Thyroid gland (tissue), 4 donors: ENCODE data around the gene CCBE1. TPM values are rescaled to one million over a fixed set of nuclear protein-coding genes. Genes with fewer than 3 reads are reported as not detected.

ENCODE experiments used
- DNase-seq, 2 donors: peaks; one replicate each; pipeline ENCODE4 v3.0.0-alpha.2; 2019
- H3K27ac ChIP-seq, 3 donors: fragments of 200-600 bp; sonication (generic); 1 replicate in 2 of 3; 2 replicates in 1 of 3; pipeline ENCODE4 v1.5.1; 2016 to 2019; ENCODE audit warnings: mild to moderate bottlenecking in 1 of 3, moderate library complexity in 1 of 3
- H3K27me3 ChIP-seq: fragments of 200-600 bp; sonication (generic); one replicate; pipeline ENCODE4 v1.5.1; 2019
- H3K36me3 ChIP-seq, 2 donors: fragments of 200-600 bp; sonication (generic); one replicate each; pipeline ENCODE4 v1.5.1; 2016 to 2019
- H3K4me1 ChIP-seq, 2 donors: fragments of 200-600 bp; sonication (generic); one replicate each; pipeline ENCODE4 v1.5.1; 2017 to 2019
- H3K4me3 ChIP-seq, 3 donors: fragments of 200-600 bp; sonication (generic); replicated peaks in 1 of 3; 1 replicate in 2 of 3; 2 replicates in 1 of 3; pipeline ENCODE4 v1.5.1; 2016; ENCODE audit warnings: mild to moderate bottlenecking in 1 of 3
- H3K9me3 ChIP-seq: fragments of 200-600 bp; sonication (generic); one replicate; pipeline ENCODE4 v1.5.1; 2017
- CTCF ChIP-seq, 6 experiments: fragments of 200-600 bp in 3 of 6; fragments of 450-650 bp in 3 of 6; sonication (generic) in 3 of 6; IDR thresholded peaks; one replicate each; pipeline ENCODE4 v1.5.1; 2016 to 2019; ENCODE audit warnings: antibody characterized with exemption in 6 of 6, mild to moderate bottlenecking in 2 of 6, inconsistent platforms in 1 of 6, moderate library complexity in 1 of 6
- POLR2A ChIP-seq, 2 donors: fragments of 450-650 bp; IDR thresholded peaks; one replicate each; pipeline ENCODE4 v1.6.1; 2017; ENCODE audit warnings: antibody characterized with exemption in 2 of 2, mild to moderate bottlenecking in 2 of 2, moderate library complexity in 1 of 2
- WGBS, 2 donors: methylation state at CpG; one replicate each; pipeline ENCODE4 v1.1.5; 2017; 5-methylcytosine and 5-hydroxymethylcytosine counted together
- intact Hi-C: fragments of 100-400 bp; cut with DNase I; formaldehyde crosslinking; loops from one replicate; pipeline ENCODE4 v1.15.1; 2023
- total RNA-seq, 4 donors: library from RNA; depleted of rRNA; stranded (reverse); fragments of >200 nt; gene quantifications; one replicate each; pipeline ENCODE4 v1.2.3, GENCODE V29; 2016

The CCBE1 gene
- total RNA-seq, 4 donors from 2014 or later, result 0.34 to 9.0 (median 1.1) TPM

DNA sequence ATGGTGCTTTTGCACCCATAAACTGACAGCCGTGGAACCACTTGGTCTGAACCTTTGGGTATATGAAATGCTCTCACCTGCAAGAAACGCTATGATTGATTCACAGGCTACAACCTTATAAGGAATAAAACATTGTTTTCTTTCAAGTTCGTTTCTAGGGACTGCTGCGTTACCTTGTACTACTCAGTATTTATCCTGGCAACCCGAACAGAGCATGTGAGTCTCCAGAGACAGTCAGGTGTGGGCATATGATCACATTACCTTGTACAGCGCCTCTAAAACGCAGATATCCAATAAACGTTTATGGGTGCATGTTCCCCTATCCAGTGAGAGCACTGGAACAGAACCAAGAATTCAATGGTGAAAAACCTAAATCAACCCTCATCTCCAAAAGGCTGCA is 1.7 kb downstream of the CCBE1 start:
- Histone ChIP-seq H3K27me3 (peaks cover 6% of the 10 kb centered on the region), H3K9me3 (no peaks in the 10 kb centered on the region), H3K4me3 (no peak overlapping the region), H3K4me1 (peaks cover 14 to 25% of the 10 kb centered on the region in 2 donors), H3K27ac (no peak overlapping the region), H3K36me3 (no peaks in the 10 kb centered on the region)
- WGBS, 2 donors, result 47 to 52% methylated on average over 8 of the region's 8 CpGs
- no peak for DNase-seq
- TF ChIP-seq POLR2A (IDR thresholded peaks at IDR 0.05), result no peak
- TF ChIP-seq CTCF (IDR thresholded peaks at IDR 0.05), result no peak
- intact Hi-C loops, result no loop called here

DNA sequence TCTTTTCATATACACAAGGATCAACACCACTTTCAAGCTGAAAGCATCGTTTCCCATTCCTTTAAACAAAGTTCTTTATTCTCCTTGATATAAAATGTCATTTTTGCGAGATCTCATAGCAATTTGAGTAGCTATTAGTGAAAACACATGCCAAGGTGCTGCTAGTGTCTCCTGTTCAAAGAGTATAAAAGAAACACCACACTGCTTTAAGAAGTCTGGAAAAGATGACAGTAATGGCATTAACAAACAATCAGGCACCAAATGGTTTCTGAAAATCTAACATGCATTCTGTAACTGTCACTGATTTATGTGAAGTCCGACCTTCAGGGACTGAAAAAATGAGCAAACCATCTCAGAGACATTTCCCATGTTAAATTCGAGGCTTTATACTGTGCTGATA is 2.4 kb downstream of the CCBE1 start:
- no peaks in the 10 kb centered on the region for H3K36me3 ChIP-seq
- DNase-seq, result no peak
- H3K4me1 ChIP-seq, result peaks cover 14 to 25% of the 10 kb centered on the region in 2 donors
- peaks cover 6% of the 10 kb centered on the region for H3K27me3 ChIP-seq
- intact Hi-C loops, result no loop called here
- no peaks in the 10 kb centered on the region for H3K9me3 ChIP-seq
- H3K4me3 ChIP-seq, result no peak overlapping the region
- no peak overlapping the region for H3K27ac ChIP-seq
- TF ChIP-seq CTCF (IDR thresholded peaks at IDR 0.05) (no peak), POLR2A (IDR thresholded peaks at IDR 0.05) (no peak)
- 70 to 73% methylated on average over 4 of the region's 4 CpGs for WGBS, 2 donors

DNA sequence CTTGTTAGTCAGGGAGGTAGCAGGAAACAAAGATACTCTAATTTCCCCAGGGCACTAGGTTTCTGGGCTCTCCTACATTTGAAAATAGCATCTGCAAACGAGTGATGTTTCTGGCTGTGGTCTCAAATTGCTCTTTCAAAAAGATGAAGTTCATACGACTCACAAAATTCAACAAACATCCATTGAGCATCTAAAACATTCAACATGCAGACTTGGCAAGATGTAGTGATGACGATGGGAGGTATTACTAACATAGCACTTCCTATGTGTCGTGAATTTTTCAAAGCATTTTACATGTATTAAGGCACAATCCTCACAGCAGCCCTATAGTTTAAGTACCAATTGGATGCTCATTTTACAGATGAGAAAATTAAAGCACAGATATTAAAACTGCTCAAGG is 5.2 kb downstream of the CCBE1 start:
- Histone ChIP-seq H3K4me3 (no peak overlapping the region), H3K9me3 (no peaks in the 10 kb centered on the region), H3K4me1 (peaks cover 9 to 11% of the 10 kb centered on the region in 2 donors), H3K27me3 (peaks cover 4% of the 10 kb centered on the region), H3K27ac (no peak overlapping the region), H3K36me3 (no peaks in the 10 kb centered on the region)
- no peak for TF ChIP-seq CTCF (IDR thresholded peaks at IDR 0.05)
- TF ChIP-seq POLR2A (IDR thresholded peaks at IDR 0.05), result no peak
- intact Hi-C loops, result no loop called here
- no peak for DNase-seq
- 65 to 67% methylated on average over 4 of the region's 4 CpGs for whole genome bisulfite sequencing, 2 donors

GRCh38 chr18:59690996-59691395 is 6.2 kb downstream of the CCBE1 start:
- intact Hi-C loops, result no loop called here
- H3K9me3 ChIP-seq, result no peaks in the 10 kb centered on the region
- no peak overlapping the region for H3K4me3 ChIP-seq
- H3K27ac ChIP-seq, result no peak overlapping the region
- TF ChIP-seq POLR2A (IDR thresholded peaks at IDR 0.05) (no peak), CTCF (IDR thresholded peaks at IDR 0.05) (no peak)
- H3K27me3 ChIP-seq, result no peaks in the 10 kb centered on the region
- H3K36me3 ChIP-seq, result no peaks in the 10 kb centered on the region
- DNase-seq, result no peak
- H3K4me1 ChIP-seq, result peaks cover 0 to under 1% of the 10 kb centered on the region in 2 donors

DNA sequence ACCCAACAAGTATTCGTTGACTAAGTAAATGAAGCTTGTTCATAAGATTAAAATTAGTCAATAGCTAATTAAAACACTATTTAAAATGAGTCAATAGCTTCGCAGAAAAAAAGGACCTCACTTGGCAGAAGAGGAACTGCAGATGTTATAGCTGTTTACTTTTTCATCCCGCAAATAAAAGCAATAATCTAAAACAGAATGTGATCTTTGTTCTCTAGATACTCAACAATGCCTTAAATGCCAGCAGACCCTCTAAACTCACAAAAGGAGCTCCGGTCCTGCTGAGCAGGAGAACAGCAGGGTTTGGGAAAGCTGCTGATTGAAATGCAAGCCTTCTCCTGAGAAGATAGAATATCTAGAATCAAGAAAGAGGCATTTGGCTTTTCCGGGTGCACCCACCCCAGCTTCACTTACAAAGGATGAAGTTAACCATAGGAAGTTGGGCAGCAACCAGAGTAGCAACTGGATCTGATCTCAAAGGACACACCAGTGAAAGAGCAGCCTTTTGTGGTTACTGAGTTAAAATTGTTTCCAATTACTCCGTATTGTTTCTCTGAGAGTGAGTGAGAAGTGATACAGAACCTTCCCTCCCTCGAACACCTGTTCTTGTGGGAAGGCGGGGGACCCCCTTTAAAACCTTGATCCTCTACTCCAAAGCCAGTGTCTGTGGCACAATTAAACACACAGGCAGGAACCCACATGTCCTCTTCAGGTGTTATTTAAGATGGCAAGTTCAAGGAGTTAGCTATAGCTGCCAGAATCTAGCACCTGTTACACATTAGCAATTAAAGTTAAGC is 6.8 kb downstream of the CCBE1 start:
- WGBS, 2 donors, result 33 to 50% methylated on average over 8 of the region's 8 CpGs
- Histone ChIP-seq H3K9me3 (no peaks in the 10 kb centered on the region), H3K27me3 (no peaks in the 10 kb centered on the region), H3K36me3 (no peaks in the 10 kb centered on the region), H3K4me1 (no peaks in the 10 kb centered on the region), H3K4me3 (no peak overlapping the region), H3K27ac (no peak overlapping the region)
- intact Hi-C loops, result no loop called here
- TF ChIP-seq CTCF (IDR thresholded peaks at IDR 0.05), result no peak
- TF ChIP-seq POLR2A (IDR thresholded peaks at IDR 0.05), result no peak
- no peak for DNase-seq
